ENCODE results near the gene NMT1. TPM values are rescaled to one million over a fixed set of nuclear protein-coding genes. Genes with fewer than 3 reads are reported as not detected.

NMT1 gene
- total and polyA plus RNA-seq, 4 donors, result 27.0 to 83.7 (median 42.6) TPM

DNA sequence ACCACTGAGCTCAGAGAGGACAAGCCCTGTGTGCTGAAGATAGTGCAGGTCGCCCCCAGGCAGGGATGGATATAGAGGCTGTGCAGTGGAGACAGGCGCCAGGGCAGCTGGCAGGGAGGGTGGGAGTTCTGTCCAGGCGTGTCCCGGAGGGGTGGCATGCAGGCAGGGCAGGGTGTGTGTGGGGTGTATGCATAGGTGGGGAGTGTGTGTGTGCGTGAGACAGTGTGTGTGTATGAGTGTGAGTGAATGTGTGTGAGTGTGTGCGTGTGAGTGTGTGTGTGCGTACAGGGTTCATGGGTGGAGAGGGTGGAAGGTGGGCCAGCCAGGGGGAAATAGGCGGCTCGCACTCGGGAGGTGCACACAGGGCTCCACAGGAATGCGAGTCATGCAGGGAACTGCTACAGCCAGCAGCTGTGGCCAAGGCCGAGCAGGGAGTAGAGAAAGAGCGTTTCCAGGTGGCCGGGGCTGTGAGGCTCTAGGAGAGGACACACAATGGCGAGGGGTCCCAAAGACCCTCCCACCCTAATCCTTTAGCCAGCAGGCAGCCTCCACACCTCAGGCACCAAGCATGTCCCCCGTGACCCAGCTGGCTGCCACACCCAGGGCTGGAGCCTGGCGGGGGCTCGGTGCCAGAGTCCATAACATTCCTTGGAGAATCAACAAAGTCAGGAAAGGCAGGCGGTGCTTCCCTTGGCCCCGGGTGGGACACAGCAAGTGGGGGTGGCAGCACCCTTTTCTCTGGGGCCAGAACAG, 66.6 kb downstream of the NMT1 start:
- Histone ChIP-seq H3K4me1 (ENCODE audit: control insufficient read depth in 4 of 4, insufficient read depth in 4 of 4, low read length in 3 of 4) (peaks cover 0 to 9% (median 5%) of the 10 kb centered on the region in 4 donors), H3K4me3 (ENCODE audit: low read depth in 1 of 3, low read length in 3 of 3) (no peak overlapping the region), H3K27ac (ENCODE audit: low read depth in 1 of 2, low read length in 2 of 2) (no peak overlapping the region), H3K9ac (ENCODE audit: low read depth in 1 of 2, low read length in 2 of 2) (no peak overlapping the region), H3K36me3 (ENCODE audit: control insufficient read depth in 4 of 4, insufficient read depth in 3 of 4, low read depth in 1 of 4, low read length in 3 of 4) (peaks cover 0 to under 1% (median 0%) of the 10 kb centered on the region in 4 donors), H3K9me3 (ENCODE audit: control insufficient read depth in 4 of 4, low read length in 3 of 4) (no peaks in the 10 kb centered on the region), H3K27me3 (ENCODE audit: control insufficient read depth in 4 of 4, insufficient read depth in 4 of 4, low read length in 3 of 4) (no peaks in the 10 kb centered on the region)
- WGBS, result 69% methylated on average over 20 of the region's 20 CpGs
- DNase-seq (ENCODE audit: low spot score), result no peak
- TF ChIP-seq MAX (IDR thresholded peaks at IDR 0.05) (no peak), NR2F2 (IDR thresholded peaks at IDR 0.05) (no peak)

- Histone ChIP-seq H3K36me3 (ENCODE audit: control insufficient read depth in 4 of 4, insufficient read depth in 3 of 4, low read depth in 1 of 4, low read length in 3 of 4) (peaks cover 0 to 1% (median 0%) of the 10 kb centered on the region in 4 donors), H3K9ac (ENCODE audit: low read depth in 1 of 2, low read length in 2 of 2) (no peak overlapping the region), H3K4me3 (ENCODE audit: low read depth in 1 of 3, low read length in 3 of 3) (no peak overlapping the region), H3K4me1 (ENCODE audit: control insufficient read depth in 4 of 4, insufficient read depth in 4 of 4, low read length in 3 of 4) (peaks cover 0 to 14% (median 9%) of the 10 kb centered on the region in 4 donors), H3K9me3 (ENCODE audit: control insufficient read depth in 4 of 4, low read length in 3 of 4) (no peaks in the 10 kb centered on the region), H3K27ac (ENCODE audit: low read depth in 1 of 2, low read length in 2 of 2) (no peak overlapping the region), H3K27me3 (ENCODE audit: control insufficient read depth in 4 of 4, insufficient read depth in 4 of 4, low read length in 3 of 4) (no peaks in the 10 kb centered on the region)
- 88% methylated on average over 5 of the region's 5 CpGs for WGBS
- TF ChIP-seq GABPA (IDR thresholded peaks at IDR 0.05 in 1 of 2, conservative IDR thresholded peaks at IDR 0.05 in 1 of 2) (no peak), HNF4G (IDR thresholded peaks at IDR 0.05) (no peak), CTCF (IDR thresholded peaks at IDR 0.05; ENCODE audit: low read depth, low read length, missing input control) (no peak), SP1 (IDR thresholded peaks at IDR 0.05) (no peak), HNF4A (conservative IDR thresholded peaks at IDR 0.05) (no peak), ATF3 (IDR thresholded peaks at IDR 0.05) (no peak), FOXA1 (IDR thresholded peaks at IDR 0.05) (no peak), MAX (IDR thresholded peaks at IDR 0.05) (no peak), RAD21 (IDR thresholded peaks at IDR 0.05) (no peak)
- DNase-seq (ENCODE audit: low spot score), result no peak
These were observed 67.2 kb downstream of the NMT1 start for GRCh38 chr17:45128331-45128730.

GRCh38 chr17:45128989-45129388, 67.9 kb downstream of the NMT1 start:
- WGBS, result 95% methylated on average over 2 of the region's 2 CpGs
- H3K4me1 ChIP-seq (ENCODE audit: control insufficient read depth in 4 of 4, insufficient read depth in 4 of 4, low read length in 3 of 4), result peaks cover 0 to 14% (median 9%) of the 10 kb centered on the region in 4 donors
- no peak overlapping the region for H3K27ac ChIP-seq (ENCODE audit: low read depth in 1 of 2, low read length in 2 of 2)
- H3K9ac ChIP-seq (ENCODE audit: low read depth in 1 of 2, low read length in 2 of 2), result no peak overlapping the region
- H3K4me3 ChIP-seq (ENCODE audit: low read depth in 1 of 3, low read length in 3 of 3), result no peak overlapping the region
- no peaks in the 10 kb centered on the region for H3K9me3 ChIP-seq (ENCODE audit: control insufficient read depth in 4 of 4, low read length in 3 of 4)
- peaks cover 0 to 1% (median 0%) of the 10 kb centered on the region in 4 donors for H3K36me3 ChIP-seq (ENCODE audit: control insufficient read depth in 4 of 4, insufficient read depth in 3 of 4, low read depth in 1 of 4, low read length in 3 of 4)
- H3K27me3 ChIP-seq (ENCODE audit: control insufficient read depth in 4 of 4, insufficient read depth in 4 of 4, low read length in 3 of 4), result no peaks in the 10 kb centered on the region
- DNase-seq (ENCODE audit: low spot score), result no peak
- TF ChIP-seq, protein P1, sequence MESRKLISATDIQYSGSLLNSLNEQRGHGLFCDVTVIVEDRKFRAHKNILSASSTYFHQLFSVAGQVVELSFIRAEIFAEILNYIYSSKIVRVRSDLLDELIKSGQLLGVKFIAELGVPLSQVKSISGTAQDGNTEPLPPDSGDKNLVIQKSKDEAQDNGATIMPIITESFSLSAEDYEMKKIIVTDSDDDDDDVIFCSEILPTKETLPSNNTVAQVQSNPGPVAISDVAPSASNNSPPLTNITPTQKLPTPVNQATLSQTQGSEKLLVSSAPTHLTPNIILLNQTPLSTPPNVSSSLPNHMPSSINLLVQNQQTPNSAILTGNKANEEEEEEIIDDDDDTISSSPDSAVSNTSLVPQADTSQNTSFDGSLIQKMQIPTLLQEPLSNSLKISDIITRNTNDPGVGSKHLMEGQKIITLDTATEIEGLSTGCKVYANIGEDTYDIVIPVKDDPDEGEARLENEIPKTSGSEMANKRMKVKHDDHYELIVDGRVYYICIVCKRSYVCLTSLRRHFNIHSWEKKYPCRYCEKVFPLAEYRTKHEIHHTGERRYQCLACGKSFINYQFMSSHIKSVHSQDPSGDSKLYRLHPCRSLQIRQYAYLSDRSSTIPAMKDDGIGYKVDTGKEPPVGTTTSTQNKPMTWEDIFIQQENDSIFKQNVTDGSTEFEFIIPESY (IDR thresholded peaks at IDR 0.05), result no peak
- TF ChIP-seq NR2F2 (IDR thresholded peaks at IDR 0.05) (no peak), ATF3 (IDR thresholded peaks at IDR 0.05) (no peak), CTCF (IDR thresholded peaks at IDR 0.05; ENCODE audit: low read depth, low read length, missing input control) (no peak), SP1 (IDR thresholded peaks at IDR 0.05) (no peak), TAF1 (conservative IDR thresholded peaks at IDR 0.05) (no peak), FOXA1 (IDR thresholded peaks at IDR 0.05) (no peak), RAD21 (IDR thresholded peaks at IDR 0.05) (no peak), HNF4A (conservative IDR thresholded peaks at IDR 0.05) (no peak), JUND (IDR thresholded peaks at IDR 0.05) (no peak), HNF4G (IDR thresholded peaks at IDR 0.05) (no peak), FOXA2 (IDR thresholded peaks at IDR 0.05) (no peak), GABPA (IDR thresholded peaks at IDR 0.05 in 1 of 2, conservative IDR thresholded peaks at IDR 0.05 in 1 of 2) (no peak)
